Smooth muscle cell (in vitro differentiated cells): Measurements from ENCODE around the gene PTPRF. TPM values are rescaled to one million over a fixed set of nuclear protein-coding genes. Genes with fewer than 3 reads are reported as not detected.
"Not testable (repeated sequence)": the region's sequence is repeated elsewhere in the genome, so short reads cannot be mapped to it uniquely, and the experiment has no call there.

Source experiments
- DNase-seq: peaks from one replicate; lab custom pipeline; 2025; ENCODE audit not compliant: unreplicated experiment; lab: John Stamatoyannopoulos, UW
- H2AFZ ChIP-seq: fragments of 200-600 bp; sonication (generic); 2 replicates; pipeline ENCODE4 v1.6.0; 2016; ENCODE audit warnings: antibody characterized with exemption, low read depth, mild to moderate bottlenecking
- H3F3A ChIP-seq: fragments of 200-600 bp; sonication (generic); 2 replicates; pipeline ENCODE4 v1.6.0; 2017; ENCODE audit warnings: antibody characterized with exemption, low read depth
- H3K27ac ChIP-seq: fragments of 200-600 bp; sonication (generic); 2 replicates; pipeline ENCODE4 v1.5.1; 2016; ENCODE audit warnings: low read depth, mild to moderate bottlenecking
- H3K27me3 ChIP-seq: fragments of 200-600 bp; sonication (generic); 2 replicates; pipeline ENCODE4 v1.6.1; 2016; ENCODE audit warnings: low read depth, mild to moderate bottlenecking
- H3K36me3 ChIP-seq: fragments of 200-600 bp; sonication (generic); 2 replicates; pipeline ENCODE4 v1.5.1; 2016; ENCODE audit warnings: low read depth
- H3K4me1 ChIP-seq: fragments of 200-600 bp; sonication (generic); 2 replicates; pipeline ENCODE4 v1.5.1; 2016; ENCODE audit warnings: low read depth
- H3K4me2 ChIP-seq: fragments of 200-600 bp; sonication (generic); 2 replicates; pipeline ENCODE4 v1.6.0; 2016; ENCODE audit warnings: mild to moderate bottlenecking
- H3K4me3 ChIP-seq: fragments of 200-600 bp; sonication (generic); 2 replicates; pipeline ENCODE4 v1.5.1; 2016; ENCODE audit warnings: mild to moderate bottlenecking
- H3K79me2 ChIP-seq: fragments of 200-600 bp; sonication (generic); 2 replicates; pipeline ENCODE4 v1.6.0; 2016; ENCODE audit warnings: low read depth, mild to moderate bottlenecking
- H3K9ac ChIP-seq: fragments of 200-600 bp; sonication (generic); 2 replicates; pipeline ENCODE4 v1.6.0; 2016; ENCODE audit warnings: low read depth
- H3K9me3 ChIP-seq: fragments of 200-600 bp; sonication (generic); replicated peaks from 2 replicates; pipeline ENCODE4 v1.5.1; 2016; ENCODE audit warnings: low read depth
- H4K20me1 ChIP-seq: fragments of 200-600 bp; sonication (generic); 2 replicates; pipeline ENCODE4 v1.6.0; 2016; ENCODE audit warnings: low read depth
- CTCF ChIP-seq: fragments of 200-600 bp; sonication (generic); IDR thresholded peaks from 2 replicates; pipeline ENCODE4 v1.5.1; 2017; ENCODE audit warnings: borderline replicate concordance, mild to moderate bottlenecking, antibody characterized with exemption; ENCODE audit not compliant: insufficient read depth, poor library complexity, severe bottlenecking
- WGBS: methylation state at CpG from one replicate; pipeline ENCODE4 v1.1.7; 2016; ENCODE audit warnings: low lambda C conversion rate; 5-methylcytosine and 5-hydroxymethylcytosine counted together
- polyA plus RNA-seq: library from polyadenylated mRNA; unstranded; fragments of >200 nt; fragmentation: Nextera tagmentation; extraction: Ambion mirVana; gene quantifications from 2 replicates; pipeline ENCODE4 v1.2.1, GENCODE V29; 2016
- total RNA-seq: library from RNA; depleted of rRNA; stranded (reverse); fragments of >200 nt; gene quantifications from 2 replicates; pipeline ENCODE4 v1.2.3, GENCODE V29; 2014

The PTPRF gene
- total and polyA plus RNA-seq, 2 experiments from 2014 or later: 39.9 to 71.0 TPM

GRCh38 chr1:43495204-43495603 lies 35.5 kb upstream of the PTPRF start:
- no peak overlapping the region for H2AFZ ChIP-seq

GRCh38 chr1:43499898-43500297 lies 30.8 kb upstream of the PTPRF start:
- no peak overlapping the region for H2AFZ ChIP-seq

More at GRCh38 chr1:43495204-43495603, 35.5 kb upstream of the PTPRF start:
- 92% methylated on average over 7 of the region's 7 CpGs for WGBS
- H3F3A ChIP-seq: no peaks in the 10 kb centered on the region
- no peak overlapping the region for H3K27ac ChIP-seq
- no peaks in the 10 kb centered on the region for H3K79me2 ChIP-seq
- no peaks in the 10 kb centered on the region for H3K27me3 ChIP-seq
- no peaks in the 10 kb centered on the region for H3K36me3 ChIP-seq
- H3K4me2 ChIP-seq: no peak overlapping the region
- no peak for TF ChIP-seq CTCF
- no peaks in the 10 kb centered on the region for H4K20me1 ChIP-seq
- H3K4me3 ChIP-seq: no peak overlapping the region
- no peak overlapping the region for H3K9ac ChIP-seq
- peaks cover 11% of the 10 kb centered on the region for H3K4me1 ChIP-seq
- DNase-seq: no peak
- no peaks in the 10 kb centered on the region for H3K9me3 ChIP-seq

DNA sequence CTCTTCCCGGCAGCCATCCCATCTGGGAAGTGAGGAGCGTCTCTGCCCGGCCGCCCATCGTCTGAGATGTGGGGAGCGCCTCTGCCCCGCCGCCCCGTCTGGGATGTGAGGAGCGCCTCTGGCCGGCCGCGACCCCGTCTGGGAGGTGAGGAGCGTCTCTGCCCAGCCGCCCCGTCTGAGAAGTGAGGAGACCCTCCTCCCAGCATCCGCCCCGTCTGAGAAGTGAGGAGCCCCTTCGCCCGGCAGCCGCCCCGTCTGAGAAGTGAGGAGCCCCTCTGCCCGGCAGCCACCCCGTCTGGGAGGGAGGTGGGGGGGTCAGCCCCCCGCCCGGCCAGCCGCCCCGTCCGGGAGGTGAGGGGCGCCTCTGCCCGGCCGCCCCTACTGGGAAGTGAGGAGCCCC lies 28.9 kb upstream of the PTPRF start:
- H3F3A ChIP-seq, H3K9me3 ChIP-seq, H3K4me2 ChIP-seq, H2AFZ ChIP-seq, DNase-seq, H3K27me3 ChIP-seq, H3K4me1 ChIP-seq, H3K79me2 ChIP-seq, H3K27ac ChIP-seq, H3K36me3 ChIP-seq, H3K4me3 ChIP-seq, H4K20me1 ChIP-seq, H3K9ac ChIP-seq: not testable (repeated sequence)
- WGBS: 99% methylated on average over 20 of the region's 33 CpGs

More at GRCh38 chr1:43499898-43500297, 30.8 kb upstream of the PTPRF start:
- no peaks in the 10 kb centered on the region for H3F3A ChIP-seq
- no peaks in the 10 kb centered on the region for H3K36me3 ChIP-seq
- no peak for DNase-seq
- no peak overlapping the region for H3K4me2 ChIP-seq
- H3K4me1 ChIP-seq: no peaks in the 10 kb centered on the region
- H3K9ac ChIP-seq: no peak overlapping the region
- WGBS: 79% methylated on average over 6 of the region's 6 CpGs
- no peak for TF ChIP-seq CTCF
- no peak overlapping the region for H3K27ac ChIP-seq
- no peak overlapping the region for H3K4me3 ChIP-seq
- H3K27me3 ChIP-seq: no peaks in the 10 kb centered on the region
- H4K20me1 ChIP-seq: no peaks in the 10 kb centered on the region
- no peaks in the 10 kb centered on the region for H3K79me2 ChIP-seq
- no peaks in the 10 kb centered on the region for H3K9me3 ChIP-seq

GRCh38 chr1:43503534-43503933 lies 27.1 kb upstream of the PTPRF start:
- Histone ChIP-seq H3K4me1 (no peaks in the 10 kb centered on the region), H3K79me2 (no peaks in the 10 kb centered on the region), H3K9me3 (no peaks in the 10 kb centered on the region), H3K27me3 (no peaks in the 10 kb centered on the region), H3F3A (no peaks in the 10 kb centered on the region), H3K36me3 (no peaks in the 10 kb centered on the region), H3K4me3 (no peak overlapping the region), H3K27ac (no peak overlapping the region), H4K20me1 (no peaks in the 10 kb centered on the region), H3K9ac (no peak overlapping the region), H3K4me2 (no peak overlapping the region), H2AFZ (no peak overlapping the region)
- no peak for TF ChIP-seq CTCF
- DNase-seq: no peak
- 95% methylated on average over 8 of the region's 8 CpGs for WGBS
